ENCODE measurements around the gene PXN.
"Not testable (repeated sequence)": the region's sequence is repeated elsewhere in the genome, so short reads cannot be mapped to it uniquely, and the experiment has no call there.

PXN gene

DNA sequence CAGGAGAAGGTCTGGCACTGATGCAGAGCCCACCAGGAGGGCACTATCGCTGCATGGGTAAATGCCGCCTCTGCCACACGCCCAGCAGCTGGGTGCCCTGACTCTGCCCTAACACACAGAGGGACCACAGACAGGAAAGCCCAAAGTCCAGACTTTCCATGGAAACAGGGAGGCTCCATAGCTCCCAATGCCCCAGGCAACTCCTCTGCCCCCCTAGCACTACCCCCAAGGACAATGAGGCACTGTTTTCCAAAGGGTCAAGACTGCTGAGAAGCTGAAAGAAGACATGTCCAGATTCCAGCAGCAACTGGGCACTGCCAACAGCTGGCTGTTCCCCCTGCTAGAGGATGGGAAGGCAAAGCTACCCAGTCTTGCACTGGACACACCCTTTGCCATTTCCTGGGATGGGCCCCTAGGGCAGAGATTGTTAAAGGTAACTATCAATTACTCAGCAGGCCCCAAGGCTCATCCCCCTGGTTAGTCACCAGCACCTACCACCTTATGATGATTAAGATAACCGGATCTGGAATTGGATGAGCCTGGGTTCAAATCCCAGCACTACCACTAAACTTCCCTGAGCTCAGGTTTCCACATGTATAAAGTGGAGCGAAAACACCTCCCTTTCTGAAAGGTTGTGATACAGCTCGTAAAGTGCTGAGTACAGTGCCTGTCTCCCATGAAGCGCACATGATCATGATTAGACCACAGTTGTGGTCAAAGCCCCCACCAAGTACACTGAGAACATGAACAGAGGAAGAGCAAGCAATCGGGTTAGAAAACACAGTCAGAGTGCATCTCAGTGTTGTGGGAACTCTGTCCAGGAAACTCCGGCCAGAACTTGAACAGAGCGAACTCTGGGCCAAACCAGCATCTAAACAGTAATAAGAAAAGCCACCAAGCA is 3.3 kb downstream of the PXN start:
- no peak for DNase-seq

DNA sequence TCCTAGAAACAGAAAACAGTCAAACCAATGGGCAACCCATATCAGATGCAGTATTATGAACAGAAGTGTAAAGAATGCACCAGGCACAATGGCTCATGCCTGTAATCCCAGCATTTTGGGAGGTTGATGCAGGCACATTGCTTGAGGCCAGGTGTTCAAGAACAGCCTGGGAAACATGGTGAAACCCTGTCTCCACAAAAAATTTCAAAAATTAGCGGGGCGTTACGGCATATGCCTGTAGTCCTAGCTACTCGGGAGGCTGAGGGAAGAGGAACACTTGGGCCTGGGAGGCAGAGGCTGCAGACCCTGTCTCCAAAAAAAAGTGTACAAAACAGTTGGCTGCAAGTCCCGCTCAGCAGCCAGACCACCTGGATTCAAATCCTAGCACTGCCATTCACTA is 4.9 kb downstream of the PXN start:
- no peak for DNase-seq

- DNase-seq: no peak
These were observed 5.9 kb downstream of the PXN start for GRCh38 chr12:120259418-120260202.

DNA sequence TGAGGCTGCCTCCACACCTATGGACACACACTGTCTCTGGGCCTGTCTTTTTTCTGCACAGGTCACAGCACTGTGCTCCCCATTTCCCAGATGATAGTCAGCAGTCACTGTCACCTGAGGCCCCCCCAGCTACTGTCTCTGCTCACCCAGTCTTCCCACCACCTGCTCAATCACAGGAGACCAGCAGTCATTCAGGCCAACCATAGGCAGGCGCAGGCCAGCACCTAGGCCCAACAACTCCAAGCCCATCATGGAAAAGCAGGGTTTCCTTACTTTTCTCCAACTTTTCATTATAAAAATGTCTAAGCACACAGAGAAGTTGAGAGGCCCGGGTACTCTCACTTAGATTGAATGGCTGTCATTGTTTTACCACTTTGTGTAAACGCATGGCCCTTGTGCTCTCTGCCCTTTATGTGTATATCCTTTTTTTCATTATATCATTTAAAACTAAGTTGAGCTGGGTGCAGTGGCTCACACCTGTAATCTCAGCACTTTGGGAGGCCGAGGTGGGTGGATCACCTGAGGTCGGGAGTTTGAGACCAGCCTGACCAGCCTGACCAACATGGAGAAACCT is 7.1 kb downstream of the PXN start:
- no peak for DNase-seq

GRCh38 chr12:120257041-120257821 is 8.3 kb downstream of the PXN start:
- DNase-seq: no peak

DNA sequence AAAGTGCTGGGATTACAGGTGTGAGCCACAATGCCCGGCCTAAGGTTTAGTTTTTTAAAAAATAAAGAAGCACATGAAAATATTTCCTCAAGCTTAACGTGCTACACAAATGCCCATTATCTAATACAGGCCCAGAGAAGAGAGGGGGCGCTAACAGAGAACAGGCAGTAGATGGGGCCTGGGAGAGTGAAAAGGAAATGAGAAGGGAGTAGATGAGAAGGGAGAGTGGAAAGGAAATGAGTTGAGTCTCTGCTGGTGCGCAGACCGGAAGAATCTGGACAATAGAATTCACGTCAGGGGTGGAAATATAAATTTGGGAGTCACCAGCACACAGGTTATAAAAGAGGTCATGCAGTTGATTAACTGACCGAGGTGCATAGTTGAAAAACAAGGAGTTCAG is 10.7 kb downstream of the PXN start:
- no peak for DNase-seq

GRCh38 chr12:120253313-120253712 is 12.2 kb downstream of the PXN start:
- DNase-seq: not testable (repeated sequence)

DNA sequence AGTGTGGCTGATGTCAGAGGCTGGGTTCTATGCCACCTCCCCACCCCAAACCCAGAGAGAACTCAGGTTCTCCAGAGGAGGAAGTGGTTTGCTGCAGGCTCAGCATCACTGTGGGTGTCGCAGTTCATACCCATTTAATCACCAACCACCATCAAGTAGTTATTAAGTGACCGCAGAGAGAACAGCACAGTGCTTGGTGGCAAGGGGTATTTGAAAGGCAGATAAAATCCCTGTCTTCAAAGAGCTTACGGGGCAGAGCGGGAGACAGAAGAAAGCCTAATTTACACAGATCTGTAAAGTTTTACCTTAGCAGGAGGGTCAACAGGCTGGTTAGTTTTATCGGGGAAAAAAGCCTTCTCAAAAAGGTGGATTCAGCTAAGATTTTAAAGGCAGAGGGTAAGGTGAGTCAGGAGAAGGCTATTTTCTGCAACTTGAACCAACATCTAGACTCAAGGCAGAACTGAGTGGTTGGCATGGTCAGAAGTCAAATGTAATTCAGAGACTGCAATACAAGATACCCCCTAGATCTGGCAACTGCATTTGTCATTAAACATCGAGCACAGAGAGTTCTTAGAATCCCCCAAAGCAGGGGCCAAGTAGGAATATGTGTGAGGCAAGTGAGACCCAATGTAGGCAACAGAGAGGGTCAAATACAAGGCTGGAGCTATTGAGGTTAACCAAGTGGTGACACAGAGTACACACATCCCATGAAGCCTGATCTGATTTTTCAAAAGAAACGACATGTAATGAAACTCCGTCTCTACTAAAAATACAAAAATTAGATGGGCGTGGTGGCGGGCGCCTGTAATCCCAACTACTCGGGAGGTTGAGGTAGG is 13.2 kb downstream of the PXN start:
- no peak for DNase-seq

DNA sequence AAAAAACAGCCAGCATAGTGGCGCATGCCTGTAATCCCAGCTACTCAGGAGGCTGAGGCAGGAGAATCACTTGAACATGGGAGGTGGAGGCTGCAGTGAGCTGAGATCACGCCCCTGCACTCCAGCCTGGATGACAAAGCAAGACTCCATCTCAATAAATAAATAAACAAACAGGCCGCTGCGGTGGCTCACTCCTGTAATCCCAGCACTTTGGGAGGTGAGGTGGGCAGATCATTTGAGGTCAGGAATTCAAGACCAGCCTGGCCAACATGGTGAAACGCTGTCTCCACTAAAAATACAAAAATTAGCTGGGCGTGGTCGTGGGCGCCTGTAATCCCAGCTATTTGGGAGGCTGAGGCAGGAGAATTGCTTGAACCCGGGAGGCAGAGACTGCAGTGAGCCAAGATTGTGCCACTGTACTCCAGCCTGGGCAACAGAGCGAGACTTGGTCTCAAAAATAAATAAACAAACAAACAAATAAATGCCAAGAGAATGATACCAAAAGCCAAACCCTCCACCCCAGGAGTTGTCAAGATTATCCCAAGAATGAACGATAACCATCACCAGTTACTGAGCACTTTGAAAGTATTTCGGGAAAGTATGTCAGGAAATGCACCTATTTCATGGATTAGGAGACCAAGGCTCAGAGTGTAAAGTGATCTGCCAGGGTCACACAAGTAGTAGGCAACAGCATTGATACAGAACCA is 14.0 kb downstream of the PXN start:
- not testable (repeated sequence) for DNase-seq

DNA sequence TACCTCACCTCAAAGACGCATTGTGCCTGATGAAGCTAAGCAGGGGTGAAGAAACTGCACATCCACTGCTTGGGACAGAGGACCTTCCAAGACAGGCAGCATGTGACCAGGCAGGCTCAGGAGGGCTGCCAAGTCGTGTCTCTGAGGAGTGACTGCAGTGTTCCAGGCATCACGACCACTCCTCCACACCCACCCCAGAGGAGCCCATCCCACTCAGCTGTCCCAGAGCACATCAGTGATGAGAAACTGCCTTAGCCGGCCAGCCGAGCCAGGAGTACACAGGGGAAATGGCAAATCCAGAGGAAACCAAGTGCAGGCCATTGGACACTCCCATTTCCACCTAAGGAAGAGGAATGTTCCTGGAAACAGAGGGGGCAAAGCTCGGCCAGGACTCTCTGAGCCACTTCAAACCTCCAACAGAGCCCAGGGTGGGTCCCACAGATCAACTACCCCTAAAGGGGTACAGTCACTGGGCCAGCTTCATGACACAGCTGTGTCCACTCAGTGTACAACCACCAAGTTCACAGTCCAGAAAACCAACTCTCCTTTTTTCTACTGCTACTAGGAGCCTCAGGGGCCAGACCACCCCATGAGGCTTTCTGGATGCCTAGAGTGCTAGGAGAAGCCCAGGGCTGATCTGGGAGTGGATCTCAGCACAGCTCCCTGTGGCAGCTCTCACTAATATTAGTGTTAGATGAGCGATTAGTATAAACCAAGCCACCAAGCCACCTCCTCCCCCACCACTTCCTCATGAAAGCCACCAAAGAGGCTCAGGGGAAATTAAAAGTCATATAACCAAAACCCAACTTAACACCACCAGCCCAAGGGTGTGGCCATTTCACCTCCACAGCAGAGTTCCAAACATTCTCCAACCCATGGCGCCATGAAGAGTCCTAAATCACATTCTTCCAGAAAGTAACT is 15.4 kb downstream of the PXN start:
- DNase-seq: no peak

- DNase-seq: no peak
These were observed 16.2 kb downstream of the PXN start for GRCh38 chr12:120249266-120249874.

GRCh38 chr12:120247621-120248030 is 17.9 kb downstream of the PXN start:
- no peak for DNase-seq

DNA sequence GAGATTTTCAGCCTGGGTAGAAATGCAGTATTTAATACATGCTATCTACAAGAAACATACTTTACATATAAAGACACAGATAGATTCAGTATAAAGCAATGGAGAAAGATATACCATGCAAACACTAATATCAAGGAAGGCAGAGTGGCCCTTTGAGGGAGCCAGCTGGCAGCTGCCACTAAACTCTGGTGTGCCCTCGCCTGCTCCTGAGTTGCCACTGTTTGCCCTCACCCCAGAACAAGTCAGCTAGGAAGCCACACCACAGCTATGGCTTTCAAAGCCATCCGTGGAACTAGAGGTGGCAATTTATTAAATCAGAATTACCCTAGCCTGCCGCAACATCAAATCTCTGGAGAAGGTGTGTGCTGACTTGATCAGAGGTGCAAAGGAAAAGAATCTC is 18.3 kb downstream of the PXN start:
- no peak for DNase-seq

DNA sequence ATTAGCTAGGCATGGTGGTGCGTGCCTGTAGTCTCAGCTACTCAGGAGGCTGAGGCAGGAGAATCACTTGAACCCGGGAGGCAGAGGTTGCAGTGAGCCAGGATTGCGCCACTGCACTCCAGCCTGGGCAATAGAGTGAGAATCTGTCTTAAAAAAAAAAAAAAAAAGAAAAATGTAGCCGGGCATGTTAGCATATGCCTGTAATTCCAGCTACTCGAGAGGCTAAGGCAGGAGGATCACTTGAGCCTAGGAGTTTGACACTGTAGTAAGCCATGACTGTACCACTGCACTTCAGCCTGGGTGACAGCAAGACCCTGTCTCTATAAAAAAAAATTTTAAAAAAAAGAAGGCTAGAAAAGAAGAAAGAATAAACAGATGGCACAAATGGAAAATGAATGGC is 18.8 kb downstream of the PXN start:
- not testable (repeated sequence) for DNase-seq

DNA sequence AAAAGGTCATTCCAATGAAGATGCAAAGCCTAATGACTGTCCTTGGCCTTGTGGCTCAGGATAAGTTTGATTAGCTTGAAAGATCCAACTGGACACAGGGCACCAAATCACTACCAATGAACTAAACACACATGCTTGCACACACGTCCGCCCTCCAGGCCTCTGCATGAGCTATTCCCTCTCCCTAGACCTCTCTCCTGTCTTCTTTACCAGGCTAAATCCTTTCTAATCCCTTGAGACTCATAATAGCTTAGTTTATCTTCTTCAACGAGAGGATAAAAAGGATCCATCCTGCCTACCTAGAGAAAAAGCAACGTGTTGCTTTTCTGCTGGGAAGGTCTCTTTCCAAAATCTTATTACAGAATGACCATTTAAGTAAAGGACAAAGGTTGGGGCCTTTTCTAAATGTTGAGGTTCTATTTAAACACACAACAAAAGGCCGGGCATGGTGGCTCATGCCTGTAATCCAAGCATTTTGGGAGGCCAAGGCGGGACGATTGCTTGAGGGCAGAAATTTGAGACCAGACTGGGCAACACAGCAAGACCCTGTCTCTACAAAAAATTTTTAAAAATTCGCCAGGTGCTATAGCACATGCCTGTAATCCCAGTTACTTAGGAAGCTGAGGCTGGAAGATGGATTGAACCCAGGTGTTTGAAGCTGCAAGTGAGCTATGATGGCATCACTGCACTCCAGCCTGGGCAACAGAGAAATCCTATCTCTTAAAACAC is 22.4 kb downstream of the PXN start:
- DNase-seq: no peak

- DNase-seq: no peak
These were observed 23.2 kb downstream of the PXN start for GRCh38 chr12:120242275-120242799.

GRCh38 chr12:120241561-120242274 is 23.8 kb downstream of the PXN start:
- DNase-seq: no peak

- DNase-seq: no peak
These were observed 25.1 kb downstream of the PXN start for GRCh38 chr12:120240495-120240833.
